ENCODE results near the gene SFXN5.

SFXN5 gene

GRCh38 chr2:72952110-72952823 lies 119.2 kb downstream of the SFXN5 start:
- DNase-seq = no peak

GRCh38 chr2:72951303-72952095 lies 120.0 kb downstream of the SFXN5 start:
- no peak for DNase-seq

- no peak for DNase-seq
These were observed 120.8 kb downstream of the SFXN5 start for GRCh38 chr2:72950558-72951255.

GRCh38 chr2:72949642-72950041 lies 121.9 kb downstream of the SFXN5 start:
- no peak for DNase-seq

DNA sequence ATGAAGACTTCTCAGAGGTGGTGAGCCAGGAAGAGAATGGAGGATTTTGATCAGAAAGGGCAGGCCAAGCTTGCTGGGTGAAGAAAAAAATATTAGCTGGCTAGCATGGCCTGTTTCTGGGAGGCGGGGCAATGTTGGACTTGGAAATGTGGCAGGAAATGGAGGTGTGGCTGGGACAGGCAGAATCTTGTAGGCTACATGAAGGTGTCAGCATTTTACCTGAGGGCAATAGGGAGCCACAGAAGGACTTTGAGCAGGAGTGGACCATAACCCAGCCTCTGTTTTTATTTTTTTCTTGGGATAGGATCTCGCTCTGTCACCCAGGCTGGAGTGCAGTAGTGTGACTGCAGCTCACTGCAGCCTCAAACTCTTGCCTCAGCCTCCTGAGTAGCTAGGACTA lies 122.5 kb downstream of the SFXN5 start:
- no peak for DNase-seq

GRCh38 chr2:72947952-72948830 lies 123.3 kb downstream of the SFXN5 start:
- no peak for DNase-seq

- DNase-seq = no peak
These were observed 125.0 kb downstream of the SFXN5 start for GRCh38 chr2:72946466-72946865.

- DNase-seq = no peak
These were observed 126.0 kb downstream of the SFXN5 start for GRCh38 chr2:72945450-72946019.

- no peak for DNase-seq
These were observed 126.6 kb downstream of the SFXN5 start for GRCh38 chr2:72944804-72945449.

DNA sequence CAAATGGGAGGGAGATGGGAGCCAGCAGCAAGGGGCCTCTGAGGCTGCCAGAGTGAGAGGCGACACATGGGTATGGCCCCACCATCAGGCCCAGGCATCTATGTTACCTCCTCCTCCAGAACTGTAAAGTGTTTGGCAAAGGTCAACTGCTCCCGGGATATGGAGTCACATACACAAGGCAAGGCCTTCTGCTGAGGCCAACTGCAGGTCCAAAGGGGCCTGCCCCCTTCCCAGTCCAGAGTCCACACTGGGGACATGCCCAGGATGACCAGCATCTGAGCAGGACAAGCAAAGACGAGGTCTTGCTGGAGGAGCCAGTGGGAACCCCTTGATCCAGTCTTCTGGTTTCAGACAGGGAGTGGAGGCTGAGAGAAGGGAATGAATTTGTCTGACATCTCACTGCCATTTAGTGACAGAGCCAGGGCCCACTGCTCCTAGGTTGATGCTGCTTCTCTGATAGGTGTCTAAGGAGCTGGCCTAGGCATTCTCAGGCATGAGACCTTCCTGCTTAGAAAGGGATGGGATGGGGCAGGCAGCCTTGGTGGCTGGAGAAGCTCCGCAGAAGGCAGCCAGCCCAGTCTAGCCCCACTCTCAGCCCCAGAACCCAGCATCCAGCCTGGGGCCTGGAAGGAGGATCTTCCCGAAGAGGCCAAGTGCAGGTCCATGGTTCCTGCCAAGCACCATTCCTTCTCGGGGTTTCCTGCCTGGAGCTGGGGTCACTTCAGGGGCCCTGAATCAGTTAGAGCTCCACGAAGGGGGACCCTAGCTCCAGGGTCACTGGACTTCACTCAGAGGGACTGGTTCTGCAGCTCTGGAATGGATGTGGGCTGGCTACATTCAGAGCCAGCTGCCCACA lies 127.7 kb downstream of the SFXN5 start:
- DNase-seq = no peak

- no peak for DNase-seq
These were observed 128.6 kb downstream of the SFXN5 start for GRCh38 chr2:72942881-72943418.

DNA sequence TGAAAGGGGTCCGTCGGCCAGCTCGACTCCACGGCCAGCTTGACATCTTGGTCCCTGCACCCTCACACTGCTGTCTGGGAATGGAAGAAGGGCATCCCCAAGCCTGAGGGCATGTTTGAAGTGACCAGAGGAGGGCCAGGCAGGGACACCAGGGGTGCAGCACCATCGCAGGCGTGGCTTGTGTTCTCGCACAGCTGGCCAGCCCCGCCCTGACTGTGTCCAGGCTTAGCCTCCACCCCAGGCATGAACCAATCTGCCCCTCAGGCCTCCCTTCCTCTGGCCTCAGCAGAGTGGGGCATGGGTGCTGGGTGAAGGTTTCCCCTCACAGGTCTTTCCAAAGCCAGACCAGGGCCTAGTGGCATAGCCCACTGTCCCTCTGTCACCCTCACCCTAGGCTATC lies 129.2 kb downstream of the SFXN5 start:
- DNase-seq = no peak

- no peak for DNase-seq
These were observed 130.7 kb downstream of the SFXN5 start for GRCh38 chr2:72940786-72941185.

GRCh38 chr2:72940361-72940760 lies 131.2 kb downstream of the SFXN5 start:
- DNase-seq = no peak

DNA sequence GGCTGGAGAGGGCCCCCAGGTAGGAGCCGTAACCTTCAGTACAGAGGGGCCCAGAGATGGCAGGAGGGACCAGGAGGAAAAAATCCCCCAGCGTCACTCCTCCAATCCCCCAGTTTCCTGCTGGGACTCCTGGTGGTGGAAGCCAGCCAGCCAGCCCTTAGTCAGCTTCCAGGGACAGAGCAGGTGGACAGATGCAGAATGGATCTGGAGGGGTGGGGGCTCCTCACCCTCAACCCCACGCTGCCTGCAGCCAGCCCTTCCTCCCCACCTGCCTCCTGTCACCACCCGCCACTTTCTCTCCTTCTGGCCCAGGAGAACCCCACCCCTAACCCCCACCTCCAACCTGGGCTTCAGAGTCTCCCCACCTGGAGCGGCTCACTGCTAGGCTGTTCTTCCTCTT lies 133.1 kb downstream of the SFXN5 start:
- DNase-seq = no peak

DNA sequence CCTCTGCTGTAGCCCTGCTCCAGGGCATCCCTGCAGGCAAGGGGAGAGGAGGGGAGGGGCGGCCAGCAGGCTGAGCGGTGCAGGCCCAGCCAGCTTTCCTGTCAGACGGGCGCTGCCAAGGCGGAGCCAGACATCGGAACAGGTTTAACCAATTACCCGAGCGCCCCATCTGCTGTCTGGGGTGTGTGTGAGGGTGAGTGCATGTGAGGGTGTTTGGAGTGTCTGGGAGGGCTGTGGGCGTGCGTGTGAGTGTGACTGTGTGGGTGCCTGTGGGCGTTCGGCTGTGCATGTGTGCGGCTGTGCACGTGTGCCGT lies 134.2 kb downstream of the SFXN5 start:
- DNase-seq = no peak

DNA sequence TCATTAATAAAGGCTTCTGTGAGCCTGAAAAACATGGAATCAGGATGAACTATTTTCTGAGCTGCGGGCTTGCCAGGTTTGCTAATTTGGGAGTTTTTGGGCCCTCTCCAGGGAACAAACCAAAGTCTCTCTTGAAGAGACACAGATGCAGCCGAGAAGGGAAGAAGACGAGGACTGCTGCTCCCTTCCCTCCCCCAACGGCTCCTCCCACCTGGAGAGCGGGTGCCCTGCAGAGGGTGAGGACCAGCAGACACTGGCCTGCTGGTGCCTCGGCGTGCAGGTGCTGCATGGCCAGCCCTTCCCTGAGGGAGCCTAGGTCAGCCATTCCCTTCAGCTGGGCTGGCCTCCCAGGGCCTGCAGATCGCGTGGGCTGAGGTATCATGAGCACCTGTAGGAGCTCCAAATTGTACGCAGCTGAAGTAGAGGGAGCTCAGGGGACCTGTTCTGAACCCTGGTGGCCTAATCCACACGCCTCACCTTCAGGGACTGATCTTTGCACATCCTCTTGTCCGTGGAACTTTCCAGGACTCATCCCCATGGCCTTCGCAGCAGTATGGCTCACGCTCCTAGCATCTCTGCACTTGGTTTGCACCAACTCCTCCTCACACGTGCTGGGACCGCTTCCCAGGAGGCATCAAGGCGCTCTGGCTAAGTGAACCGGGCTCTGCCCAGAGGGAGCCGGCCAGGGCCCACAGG lies 134.7 kb downstream of the SFXN5 start:
- DNase-seq = no peak

- DNase-seq = no peak
These were observed 135.9 kb downstream of the SFXN5 start for GRCh38 chr2:72935611-72935957.

DNA sequence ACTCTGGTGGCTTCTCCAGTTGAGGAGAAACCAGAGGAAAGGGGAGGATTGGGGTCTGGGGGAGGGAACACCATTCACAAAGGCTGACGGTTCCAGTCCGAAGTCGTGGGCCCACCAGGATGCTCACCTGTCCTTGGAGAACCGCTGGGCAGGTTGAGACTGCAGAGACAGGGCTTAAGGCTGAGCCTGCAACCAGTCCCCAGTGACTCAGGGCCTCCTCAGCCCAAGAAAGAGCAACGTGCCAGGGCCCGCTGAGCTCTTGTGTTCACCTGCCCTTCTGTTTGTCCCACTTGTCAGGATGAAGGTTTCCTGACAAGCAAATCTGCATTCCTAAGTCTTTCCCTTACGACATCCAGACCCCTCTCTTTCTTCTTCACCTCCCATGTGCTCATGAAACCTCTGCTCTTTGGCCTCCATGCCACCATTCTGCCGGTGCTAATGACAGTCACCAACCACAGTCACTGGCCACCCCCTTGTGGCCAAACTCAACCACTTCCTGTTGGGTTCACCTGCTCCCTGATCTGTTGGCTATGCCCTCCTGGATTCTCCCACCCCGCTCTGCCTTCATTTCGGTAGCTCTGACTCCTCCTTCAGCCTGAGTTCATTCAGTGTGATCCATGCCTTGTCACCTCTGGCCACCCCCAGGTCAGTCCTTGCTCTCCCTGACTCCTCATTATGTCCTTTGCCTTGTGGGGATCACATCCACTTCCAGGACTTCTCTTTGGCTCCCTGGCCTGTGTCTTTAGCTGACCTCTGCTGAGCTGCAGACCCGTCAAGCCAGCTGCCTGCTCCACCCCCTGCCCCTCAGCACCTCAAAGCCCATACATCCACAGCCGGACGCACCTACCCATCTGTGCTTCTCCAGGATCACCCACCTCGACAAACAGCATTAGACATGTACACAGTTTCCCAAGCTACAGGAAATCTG lies 136.6 kb downstream of the SFXN5 start:
- no peak for DNase-seq
